Muscle of arm (tissue), 12 donors: Measurements from ENCODE around the gene MRPL23. TPM values are rescaled to one million over a fixed set of nuclear protein-coding genes. Genes with fewer than 3 reads are reported as not detected.

Source experiments
- DNase-seq: peaks from one replicate; pipeline ENCODE4 v3.0.0-alpha.2; 2013
- polyA plus RNA-seq, 12 donors: library from polyadenylated mRNA; unstranded; fragments of 120-200 nt; gene quantifications; one replicate each; pipeline ENCODE4 v1.2.1, GENCODE V29; 2013; ENCODE audit not compliant: insufficient read length in 12 of 12

The MRPL23 gene
- polyA plus RNA-seq, 12 donors: 47.4 to 119 (median 73.6) TPM; not detected in 1

DNA sequence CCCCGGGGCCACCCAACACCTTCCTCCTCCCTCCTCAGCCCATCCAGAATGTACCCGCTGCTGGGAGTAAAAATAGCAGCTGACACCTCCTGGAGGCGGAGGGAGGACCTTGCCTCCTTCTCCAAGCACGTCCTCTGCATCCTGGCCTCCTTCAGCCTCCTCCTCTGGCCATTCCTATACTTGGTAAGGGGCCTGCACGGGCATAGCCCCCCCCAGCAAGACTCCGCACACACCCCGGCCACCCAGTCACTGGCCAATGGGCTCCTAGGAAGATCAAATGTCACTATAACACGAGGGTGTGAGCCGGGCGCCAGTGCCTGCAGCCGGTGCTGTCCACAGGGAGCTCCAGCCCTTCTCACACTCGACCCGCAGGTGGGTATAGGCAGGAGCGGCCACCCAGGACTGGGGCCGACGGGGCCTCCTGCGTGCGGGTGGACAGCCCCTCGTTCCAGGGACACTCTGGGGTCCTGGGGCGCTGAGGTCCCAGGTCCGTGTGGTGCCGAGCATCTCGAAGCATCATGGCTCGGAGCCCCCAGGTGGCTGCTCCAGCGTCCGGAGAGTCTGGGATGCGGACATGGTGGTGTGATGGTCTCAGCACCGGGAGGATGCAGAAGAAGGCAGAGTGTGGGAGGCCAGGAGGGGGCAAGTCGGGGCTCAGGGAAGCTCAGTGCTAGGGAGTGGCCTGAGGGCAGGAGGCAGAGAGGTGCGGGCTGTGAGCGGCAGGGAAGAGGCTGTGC lies 27.6 kb upstream of the MRPL23 start, which contains the start of gene TNNT3:
TSS of gene TNNT3 (plus strand) at position 313 of the 737 bp plus-strand sequence. CDS start 3,172 bp downstream, outside the sequence.
- DNase-seq: no peak

DNA sequence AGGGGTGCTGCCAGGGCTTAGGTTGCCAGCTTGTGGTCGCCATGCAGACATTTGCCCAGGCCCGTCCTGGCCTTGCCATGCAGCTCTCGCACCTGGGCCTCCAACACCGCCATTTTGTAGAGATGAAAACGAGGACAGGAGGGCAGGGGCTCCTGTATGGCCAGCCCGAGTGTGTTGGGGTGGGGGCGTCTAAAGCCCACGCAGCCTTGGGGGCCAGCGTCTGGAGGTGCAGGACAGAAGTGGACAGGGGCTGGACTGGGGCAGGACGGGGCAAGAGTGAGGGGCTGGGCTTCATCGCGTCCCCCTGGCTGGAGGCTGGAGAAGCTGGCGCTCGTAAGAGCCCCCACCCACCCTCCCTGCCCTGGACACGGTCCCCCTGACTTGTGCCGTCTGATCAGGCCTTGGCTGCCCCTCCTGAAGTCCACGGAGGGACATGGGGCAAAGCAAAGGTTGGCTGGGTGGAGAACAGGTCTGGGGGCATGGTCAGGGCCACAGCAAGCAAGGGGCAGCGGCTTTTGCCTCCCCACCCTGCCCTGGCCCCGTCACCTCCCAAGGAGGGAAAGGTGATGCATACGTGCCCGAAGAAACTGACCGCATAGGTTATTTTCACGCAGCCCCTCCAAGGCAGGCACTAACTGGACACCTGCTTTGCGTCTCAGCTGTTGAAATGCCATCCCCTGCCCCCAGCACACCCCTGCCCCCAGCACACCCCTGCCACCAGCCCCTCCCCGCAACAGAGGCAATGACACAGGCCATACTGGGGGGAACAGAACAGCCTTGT lies 26.8 kb upstream of the MRPL23 start:
- no peak for DNase-seq

DNA sequence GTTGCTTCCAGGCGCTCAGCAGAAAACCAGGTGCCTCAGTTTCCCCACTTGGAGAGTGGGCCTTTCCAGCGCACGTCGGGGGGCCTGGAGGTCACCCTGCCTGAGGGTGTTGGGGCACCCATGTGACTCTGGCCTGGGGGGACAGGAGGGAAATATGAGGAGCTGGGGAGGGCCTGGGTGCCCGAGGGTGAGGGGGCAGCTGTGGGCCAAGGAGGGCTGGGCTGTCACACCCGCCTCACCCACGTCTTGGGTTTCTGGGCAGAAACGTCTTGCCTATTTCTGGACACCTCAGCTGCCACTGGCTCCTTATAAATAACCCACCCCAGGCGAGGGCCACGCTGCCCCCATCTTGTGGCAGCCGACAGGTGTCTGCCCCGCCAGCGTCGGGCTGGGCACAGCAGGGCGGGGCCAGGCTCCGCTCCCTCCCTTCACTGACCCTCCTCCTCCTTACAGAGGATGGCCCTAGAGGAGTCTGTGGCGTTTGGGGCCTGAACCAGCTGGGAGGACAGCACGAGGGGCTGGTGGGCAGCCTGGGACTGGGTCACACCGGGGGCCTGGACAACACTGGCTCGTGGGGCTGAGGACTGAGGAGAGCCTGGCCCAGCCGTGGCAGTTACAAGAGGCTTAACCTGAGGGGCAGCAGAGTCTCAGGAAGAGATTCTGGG lies 26.1 kb upstream of the MRPL23 start:
- DNase-seq: no peak

DNA sequence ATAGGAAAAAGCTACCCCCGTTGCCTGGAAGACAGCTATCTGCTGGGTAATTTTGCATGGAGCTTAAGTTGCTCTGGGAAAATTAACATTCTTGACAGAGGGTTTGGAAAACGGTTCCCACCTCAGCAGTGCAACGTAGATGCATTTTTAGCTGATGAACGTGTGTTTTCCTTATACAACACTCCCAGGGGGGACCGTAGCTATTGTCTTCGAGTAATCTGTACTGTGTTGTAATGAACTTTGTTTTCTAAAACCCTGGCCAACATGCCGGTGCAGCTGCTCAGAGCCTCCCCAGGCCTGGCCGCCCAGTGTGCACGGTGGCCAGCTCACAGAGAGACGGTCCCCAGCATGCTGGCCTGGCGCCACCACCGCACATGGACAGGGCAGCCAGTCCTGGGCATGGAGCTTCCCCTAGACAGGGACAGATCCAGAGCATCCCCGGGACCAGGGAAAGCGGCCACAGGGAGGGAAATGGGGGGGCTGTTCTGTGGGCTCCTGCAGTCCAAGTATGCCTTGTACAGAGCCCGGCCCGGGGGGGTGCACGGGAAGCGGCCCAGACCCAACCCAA lies 25.5 kb upstream of the MRPL23 start:
- DNase-seq: peak; percentile 96

DNA sequence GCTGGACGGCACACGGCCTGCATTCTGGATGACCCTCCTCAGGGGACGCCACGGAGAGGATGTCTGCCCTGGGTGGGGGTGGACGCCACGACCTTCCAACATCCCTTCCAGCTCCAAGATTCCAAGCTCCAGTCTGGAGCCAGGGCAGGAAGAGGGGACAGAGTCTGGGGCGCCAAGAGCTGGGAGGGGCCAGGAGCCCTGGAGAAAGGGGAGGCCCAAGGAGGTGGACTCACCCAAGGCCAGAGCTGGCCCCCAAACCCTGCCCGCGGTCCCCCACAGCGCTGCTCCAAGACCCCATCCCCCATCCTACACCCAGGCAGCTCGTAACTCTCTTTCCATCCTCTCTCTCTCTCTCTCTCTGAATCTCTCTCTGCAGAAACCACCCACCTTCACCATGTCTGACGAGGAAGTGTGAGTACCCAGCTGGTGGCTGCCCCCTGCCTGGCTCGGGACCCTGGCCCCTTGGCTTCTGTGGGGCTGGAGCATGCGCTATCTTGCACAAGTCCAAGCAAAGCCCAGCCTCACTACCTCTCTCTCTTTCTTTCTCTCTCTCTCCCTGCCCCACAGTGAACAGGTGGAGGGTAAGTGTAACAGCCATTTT lies 24.6 kb upstream of the MRPL23 start:
- peak; percentile 83 for DNase-seq

- no peak for DNase-seq
Observed at GRCh38 chr11:1923201-1923956, 23.8 kb upstream of the MRPL23 start.

DNA sequence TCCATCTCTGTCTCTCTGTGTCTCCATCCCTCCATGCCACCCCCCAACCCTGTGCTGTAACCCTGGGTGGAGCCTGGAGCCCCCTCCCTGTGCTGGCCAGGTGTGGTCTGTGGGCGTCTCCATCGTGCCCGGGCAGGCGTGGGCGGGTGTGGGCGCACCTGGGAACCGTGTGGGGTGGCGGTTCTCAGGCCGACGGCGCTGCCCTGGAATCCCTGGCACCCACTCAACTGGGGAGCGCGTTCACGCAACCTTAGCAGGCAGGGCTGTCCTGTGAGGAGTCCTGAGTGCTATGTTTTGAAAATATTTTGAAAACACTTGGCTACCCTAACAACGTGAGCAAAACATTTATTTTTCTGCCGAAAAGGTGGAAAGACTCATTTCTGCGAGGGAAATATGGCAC lies 23.0 kb upstream of the MRPL23 start:
- DNase-seq: no peak

- DNase-seq: no peak
Observed at GRCh38 chr11:1924646-1925372, 22.3 kb upstream of the MRPL23 start.

- no peak for DNase-seq
Observed at GRCh38 chr11:1925373-1926155, 21.6 kb upstream of the MRPL23 start.

DNA sequence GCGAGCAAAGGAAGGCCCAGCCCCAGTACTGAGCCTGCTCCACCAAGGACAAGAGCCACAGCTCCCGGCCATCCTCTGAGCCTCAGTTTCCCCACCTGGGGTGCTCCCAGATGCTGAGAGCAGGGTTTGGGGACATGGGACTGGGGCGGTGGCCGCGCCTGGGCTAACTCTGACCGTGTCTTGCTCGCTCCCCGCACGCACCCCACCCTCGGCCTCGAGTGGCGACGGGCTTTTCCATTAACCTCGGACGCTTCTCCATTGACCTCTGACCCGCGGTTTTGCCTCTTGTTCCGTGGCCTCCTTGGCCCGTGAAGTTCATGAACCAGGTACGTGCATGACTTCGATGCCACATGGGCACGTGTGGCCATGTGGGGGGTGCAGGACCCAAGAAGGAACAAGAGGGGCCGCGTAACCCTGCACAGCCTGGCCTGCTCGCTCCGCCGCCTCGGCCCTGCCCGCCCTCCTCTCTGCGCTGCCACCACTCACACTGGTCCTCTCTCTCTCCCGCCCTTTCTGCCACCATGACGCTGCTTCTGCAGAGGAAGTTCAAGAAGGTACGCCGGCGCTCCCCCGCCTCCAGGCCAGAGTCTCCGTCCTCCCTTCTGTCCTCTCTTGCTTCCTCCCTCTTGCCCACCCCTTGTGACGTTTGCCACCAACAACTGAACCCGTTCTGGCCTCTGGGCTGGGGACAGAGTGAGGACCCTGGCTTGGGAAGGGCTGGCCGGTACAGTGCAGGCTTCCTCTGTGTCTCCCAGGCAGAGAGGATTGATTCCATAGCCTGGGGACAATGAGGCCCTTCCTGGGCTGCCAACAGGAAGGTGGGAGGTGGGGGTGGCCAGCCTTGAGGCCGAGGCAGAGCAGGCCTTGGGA lies 20.7 kb upstream of the MRPL23 start:
- no peak for DNase-seq

DNA sequence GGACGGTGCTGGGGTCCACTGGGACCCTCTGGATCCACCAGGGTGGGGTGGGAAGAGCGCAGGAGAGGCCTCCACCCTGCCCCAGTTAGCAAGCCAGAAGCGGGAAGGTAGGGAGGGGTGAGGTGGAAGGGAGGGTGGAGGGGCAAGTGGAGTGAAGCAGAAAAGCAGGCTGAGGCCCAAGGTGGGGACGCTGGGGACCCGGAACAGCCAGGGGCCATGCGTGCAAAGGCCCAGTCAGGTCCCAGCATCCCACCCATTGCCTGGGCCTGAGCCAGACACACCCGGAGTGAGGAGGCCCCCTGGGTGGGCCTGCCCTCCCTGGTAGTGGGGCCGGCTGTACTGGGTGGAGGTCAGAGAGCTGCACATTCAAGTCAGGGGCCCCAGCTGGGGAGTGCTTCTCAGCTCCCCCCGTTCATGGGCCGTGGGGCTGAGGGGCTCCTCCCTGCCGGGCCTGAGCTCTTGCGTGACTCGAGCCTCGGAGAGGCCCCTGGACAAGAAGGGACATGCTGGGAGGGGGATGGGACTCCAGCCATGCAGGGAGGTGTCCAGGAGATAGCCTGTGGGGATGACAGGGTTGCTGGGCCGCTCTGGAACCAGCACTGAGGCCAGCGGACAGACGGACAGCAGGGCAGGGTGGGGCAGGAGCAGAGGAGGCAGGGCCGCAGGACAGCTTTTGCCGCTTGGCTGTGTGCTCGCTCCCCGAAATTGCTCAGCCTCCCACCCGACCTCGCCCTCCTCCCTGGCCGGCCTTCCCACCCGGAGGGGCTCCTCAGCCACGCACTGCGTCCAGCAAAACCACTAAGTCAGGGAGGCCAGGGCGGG lies 19.9 kb upstream of the MRPL23 start:
- DNase-seq: peak; percentile 79

GRCh38 chr11:1927848-1928469 lies 19.2 kb upstream of the MRPL23 start:
- no peak for DNase-seq

DNA sequence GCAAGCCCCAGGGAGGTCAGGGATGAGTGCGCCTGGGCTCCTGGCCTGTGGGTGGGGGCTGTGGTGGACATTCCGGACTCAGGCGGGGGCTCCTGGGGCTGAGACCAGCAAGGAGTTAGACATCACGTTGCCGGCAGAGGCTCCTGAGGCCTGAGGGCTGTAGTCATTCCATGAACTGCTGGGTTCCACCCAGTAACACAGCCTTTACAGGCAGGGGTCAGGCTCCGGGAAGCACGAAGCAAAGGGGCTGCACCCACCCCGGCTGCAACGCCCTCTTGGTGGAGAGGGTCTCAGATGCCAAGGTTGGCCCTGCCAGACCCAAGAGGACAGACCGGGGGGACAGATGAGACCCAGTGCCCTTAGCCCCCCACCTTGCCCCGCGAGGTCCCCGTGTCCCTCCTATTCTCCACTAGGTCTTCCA lies 18.7 kb upstream of the MRPL23 start:
- DNase-seq: no peak

GRCh38 chr11:1928891-1929541 lies 18.1 kb upstream of the MRPL23 start:
- DNase-seq: no peak

DNA sequence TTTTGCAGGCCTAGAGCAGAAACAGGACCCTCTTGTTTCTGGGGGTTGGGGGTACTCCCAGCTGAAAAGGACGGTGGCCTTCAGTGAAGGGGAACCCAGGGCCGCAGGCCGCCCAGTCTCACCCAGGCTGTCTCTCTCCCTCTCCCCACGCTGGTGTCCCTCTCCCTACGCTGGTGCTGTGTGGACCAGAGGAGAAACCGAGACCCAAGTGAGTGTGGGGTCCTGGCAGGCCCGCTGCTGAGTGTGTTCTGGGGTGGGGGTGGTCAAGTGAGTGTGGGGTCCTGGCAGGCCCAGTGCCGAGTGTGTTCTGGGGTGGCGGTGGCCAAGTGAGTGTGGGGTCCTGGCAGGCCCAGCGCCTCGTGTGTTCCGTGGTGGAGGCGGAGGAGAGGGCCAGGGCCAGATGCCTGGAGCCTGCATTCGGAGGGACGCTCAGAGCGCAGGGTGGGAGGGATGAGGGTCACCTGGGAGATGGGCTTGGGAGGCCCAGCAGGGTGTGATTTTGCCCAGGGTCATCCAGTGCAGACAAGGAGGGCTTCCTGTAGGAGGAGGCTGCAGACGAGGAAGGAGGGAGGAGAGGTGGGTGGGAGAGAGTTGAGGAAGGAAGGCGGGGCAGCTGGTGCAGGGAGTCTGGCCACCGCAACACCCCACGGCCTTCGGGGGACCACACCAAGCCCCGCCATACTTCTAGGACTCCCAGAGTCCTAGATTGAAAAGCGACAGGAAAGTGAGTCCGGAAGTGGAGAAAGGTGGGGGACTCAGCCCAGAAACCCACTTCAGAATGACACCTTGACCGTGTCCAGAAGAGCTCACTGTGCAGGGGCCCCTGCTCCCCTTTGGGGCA lies 17.3 kb upstream of the MRPL23 start:
- DNase-seq: no peak

GRCh38 chr11:1930462-1930830 lies 16.7 kb upstream of the MRPL23 start:
- no peak for DNase-seq
